Smooth muscle cell (in vitro differentiated cells): ENCODE results near the gene CACNA1D. TPM values are rescaled to one million over a fixed set of nuclear protein-coding genes. Genes with fewer than 3 reads are reported as not detected.

Experiments used
- DNase-seq: peaks from one replicate; lab custom pipeline; 2025; ENCODE audit not compliant: unreplicated experiment; lab: John Stamatoyannopoulos, UW
- H2AFZ ChIP-seq: fragments of 200-600 bp; sonication (generic); 2 replicates; pipeline ENCODE4 v1.6.0; 2016; ENCODE audit warnings: antibody characterized with exemption, low read depth, mild to moderate bottlenecking
- H3F3A ChIP-seq: fragments of 200-600 bp; sonication (generic); 2 replicates; pipeline ENCODE4 v1.6.0; 2017; ENCODE audit warnings: antibody characterized with exemption, low read depth
- H3K27ac ChIP-seq: fragments of 200-600 bp; sonication (generic); 2 replicates; pipeline ENCODE4 v1.5.1; 2016; ENCODE audit warnings: low read depth, mild to moderate bottlenecking
- H3K27me3 ChIP-seq: fragments of 200-600 bp; sonication (generic); 2 replicates; pipeline ENCODE4 v1.6.1; 2016; ENCODE audit warnings: low read depth, mild to moderate bottlenecking
- H3K36me3 ChIP-seq: fragments of 200-600 bp; sonication (generic); 2 replicates; pipeline ENCODE4 v1.5.1; 2016; ENCODE audit warnings: low read depth
- H3K4me1 ChIP-seq: fragments of 200-600 bp; sonication (generic); 2 replicates; pipeline ENCODE4 v1.5.1; 2016; ENCODE audit warnings: low read depth
- H3K4me2 ChIP-seq: fragments of 200-600 bp; sonication (generic); 2 replicates; pipeline ENCODE4 v1.6.0; 2016; ENCODE audit warnings: mild to moderate bottlenecking
- H3K4me3 ChIP-seq: fragments of 200-600 bp; sonication (generic); 2 replicates; pipeline ENCODE4 v1.5.1; 2016; ENCODE audit warnings: mild to moderate bottlenecking
- H3K79me2 ChIP-seq: fragments of 200-600 bp; sonication (generic); 2 replicates; pipeline ENCODE4 v1.6.0; 2016; ENCODE audit warnings: low read depth, mild to moderate bottlenecking
- H3K9ac ChIP-seq: fragments of 200-600 bp; sonication (generic); 2 replicates; pipeline ENCODE4 v1.6.0; 2016; ENCODE audit warnings: low read depth
- H3K9me3 ChIP-seq: fragments of 200-600 bp; sonication (generic); replicated peaks from 2 replicates; pipeline ENCODE4 v1.5.1; 2016; ENCODE audit warnings: low read depth
- H4K20me1 ChIP-seq: fragments of 200-600 bp; sonication (generic); 2 replicates; pipeline ENCODE4 v1.6.0; 2016; ENCODE audit warnings: low read depth
- WGBS: methylation state at CpG from one replicate; pipeline ENCODE4 v1.1.7; 2016; ENCODE audit warnings: low lambda C conversion rate; 5-methylcytosine and 5-hydroxymethylcytosine counted together
- polyA plus RNA-seq: library from polyadenylated mRNA; unstranded; fragments of >200 nt; fragmentation: Nextera tagmentation; extraction: Ambion mirVana; gene quantifications from 2 replicates; pipeline ENCODE4 v1.2.1, GENCODE V29; 2016
- total RNA-seq: library from RNA; depleted of rRNA; stranded (reverse); fragments of >200 nt; gene quantifications from 2 replicates; pipeline ENCODE4 v1.2.3, GENCODE V29; 2014
- TF ChIP-seq, protein P1 (sequence below): fragments of 200-600 bp; sonication (generic); IDR thresholded peaks from 2 replicates; pipeline ENCODE4 v1.5.1; 2017; ENCODE audit warnings: borderline replicate concordance, mild to moderate bottlenecking, antibody characterized with exemption; ENCODE audit not compliant: insufficient read depth, poor library complexity, severe bottlenecking

The CACNA1D gene
- total and polyA plus RNA-seq, 2 experiments from 2014 or later = 0.63 to 1.4 TPM

- no peak overlapping the region for H3K27ac ChIP-seq
- H4K20me1 ChIP-seq = no peaks in the 10 kb centered on the region
- no peaks in the 10 kb centered on the region for H3F3A ChIP-seq
- no peaks in the 10 kb centered on the region for H3K27me3 ChIP-seq
- TF ChIP-seq, protein P1, sequence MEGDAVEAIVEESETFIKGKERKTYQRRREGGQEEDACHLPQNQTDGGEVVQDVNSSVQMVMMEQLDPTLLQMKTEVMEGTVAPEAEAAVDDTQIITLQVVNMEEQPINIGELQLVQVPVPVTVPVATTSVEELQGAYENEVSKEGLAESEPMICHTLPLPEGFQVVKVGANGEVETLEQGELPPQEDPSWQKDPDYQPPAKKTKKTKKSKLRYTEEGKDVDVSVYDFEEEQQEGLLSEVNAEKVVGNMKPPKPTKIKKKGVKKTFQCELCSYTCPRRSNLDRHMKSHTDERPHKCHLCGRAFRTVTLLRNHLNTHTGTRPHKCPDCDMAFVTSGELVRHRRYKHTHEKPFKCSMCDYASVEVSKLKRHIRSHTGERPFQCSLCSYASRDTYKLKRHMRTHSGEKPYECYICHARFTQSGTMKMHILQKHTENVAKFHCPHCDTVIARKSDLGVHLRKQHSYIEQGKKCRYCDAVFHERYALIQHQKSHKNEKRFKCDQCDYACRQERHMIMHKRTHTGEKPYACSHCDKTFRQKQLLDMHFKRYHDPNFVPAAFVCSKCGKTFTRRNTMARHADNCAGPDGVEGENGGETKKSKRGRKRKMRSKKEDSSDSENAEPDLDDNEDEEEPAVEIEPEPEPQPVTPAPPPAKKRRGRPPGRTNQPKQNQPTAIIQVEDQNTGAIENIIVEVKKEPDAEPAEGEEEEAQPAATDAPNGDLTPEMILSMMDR = no peak
- H3K4me2 ChIP-seq = no peak overlapping the region
- H2AFZ ChIP-seq = no peak overlapping the region
- no peak for DNase-seq
- H3K9ac ChIP-seq = no peak overlapping the region
- no peak overlapping the region for H3K4me3 ChIP-seq
- 83% methylated on average over 4 of the region's 4 CpGs for WGBS
- no peaks in the 10 kb centered on the region for H3K79me2 ChIP-seq
- H3K4me1 ChIP-seq = no peaks in the 10 kb centered on the region
- no peaks in the 10 kb centered on the region for H3K36me3 ChIP-seq
- no peaks in the 10 kb centered on the region for H3K9me3 ChIP-seq
Observed at GRCh38 chr3:53812434-53812833, 318.0 kb downstream of the CACNA1D start.

- TF ChIP-seq, protein P1 = no peak
- H2AFZ ChIP-seq = no peak overlapping the region
Observed at GRCh38 chr3:53813229-53813628, 318.8 kb downstream of the CACNA1D start.

GRCh38 chr3:53813876-53814275 is 319.5 kb downstream of the CACNA1D start:
- WGBS = 95% methylated on average over 10 of the region's 10 CpGs

More at GRCh38 chr3:53813229-53813628, 318.8 kb downstream of the CACNA1D start:
- H3K27me3 ChIP-seq = no peaks in the 10 kb centered on the region
- H3K4me1 ChIP-seq = no peaks in the 10 kb centered on the region
- H3K4me3 ChIP-seq = no peak overlapping the region
- no peaks in the 10 kb centered on the region for H3K9me3 ChIP-seq
- no peaks in the 10 kb centered on the region for H3K36me3 ChIP-seq
- no peak overlapping the region for H3K27ac ChIP-seq
- WGBS = 97% methylated on average over 5 of the region's 5 CpGs
- no peaks in the 10 kb centered on the region for H3F3A ChIP-seq
- H3K9ac ChIP-seq = no peak overlapping the region
- no peaks in the 10 kb centered on the region for H4K20me1 ChIP-seq
- no peak overlapping the region for H3K4me2 ChIP-seq
- no peak for DNase-seq
- no peaks in the 10 kb centered on the region for H3K79me2 ChIP-seq

GRCh38 chr3:53815067-53815466 is 320.7 kb downstream of the CACNA1D start:
- Histone ChIP-seq H2AFZ (no peak overlapping the region), H3K4me1 (no peaks in the 10 kb centered on the region), H3K4me3 (no peak overlapping the region), H3K27ac (no peak overlapping the region), H3K9me3 (no peaks in the 10 kb centered on the region), H3K9ac (no peak overlapping the region), H4K20me1 (no peaks in the 10 kb centered on the region), H3K36me3 (no peaks in the 10 kb centered on the region), H3K79me2 (no peaks in the 10 kb centered on the region), H3F3A (no peaks in the 10 kb centered on the region), H3K27me3 (no peaks in the 10 kb centered on the region), H3K4me2 (no peak overlapping the region)
- DNase-seq = no peak
- 97% methylated on average over 4 of the region's 4 CpGs for WGBS
- TF ChIP-seq, protein P1 = no peak

More at GRCh38 chr3:53813876-53814275, 319.5 kb downstream of the CACNA1D start:
- Histone ChIP-seq H4K20me1 (no peaks in the 10 kb centered on the region), H3K4me3 (no peak overlapping the region), H3F3A (no peaks in the 10 kb centered on the region), H3K79me2 (no peaks in the 10 kb centered on the region), H3K36me3 (no peaks in the 10 kb centered on the region), H2AFZ (no peak overlapping the region), H3K9ac (no peak overlapping the region), H3K9me3 (no peaks in the 10 kb centered on the region), H3K4me2 (no peak overlapping the region), H3K27ac (no peak overlapping the region), H3K4me1 (no peaks in the 10 kb centered on the region), H3K27me3 (no peaks in the 10 kb centered on the region)
- no peak for DNase-seq
- TF ChIP-seq, protein P1 = no peak
